Fibroblast of the aortic adventitia (primary cell): ENCODE measurements around the gene ADD1. TPM values are rescaled to one million over a fixed set of nuclear protein-coding genes. Genes with fewer than 3 reads are reported as not detected.

ENCODE experiments used
- DNase-seq: peaks from one replicate; pipeline ENCODE4 v3.0.0-alpha.2; 2010; ENCODE audit warnings: low read depth
- H3K4me3 ChIP-seq: 2 replicates; pipeline ENCODE4 v1.5.1; 2011; ENCODE audit warnings: low read depth, mild to moderate bottlenecking, control low read depth, low read length, moderate library complexity
- total RNA-seq: library from RNA; depleted of rRNA; stranded (reverse); fragments of >200 nt; gene quantifications from 2 replicates; pipeline ENCODE4 v1.2.3, GENCODE V29; 2012; ENCODE audit warnings: low replicate concordance
- TF ChIP-seq, protein P1 (sequence below): IDR thresholded peaks from 2 replicates; pipeline ENCODE4 v1.5.1; 2011; ENCODE audit warnings: mild to moderate bottlenecking, low read length, control low read depth, inconsistent platforms; ENCODE audit not compliant: insufficient read depth

The ADD1 gene
- total RNA-seq, 1 donor, result 168 TPM

DNA sequence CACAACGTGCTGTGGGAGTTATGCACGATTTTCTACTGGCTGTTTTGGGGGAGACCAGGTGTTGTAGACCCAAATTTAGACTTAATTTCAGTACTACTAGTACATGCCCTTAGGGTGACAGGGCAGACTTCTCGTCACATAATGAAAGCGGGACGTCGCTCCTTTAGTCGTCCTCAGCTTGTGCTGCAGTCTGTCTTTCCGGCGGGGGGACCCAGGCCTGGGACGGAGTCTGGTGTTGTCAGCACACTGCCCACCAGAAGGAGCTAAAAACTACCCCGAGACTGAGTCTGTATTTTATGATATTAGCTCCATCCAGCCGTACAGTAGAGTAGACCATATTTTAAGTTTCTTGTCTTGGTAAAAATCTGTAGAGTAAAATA is 84.0 kb downstream of the ADD1 start:
- H3K4me3 ChIP-seq, result no peak overlapping the region
- DNase-seq, result no peak
- TF ChIP-seq, protein P1, sequence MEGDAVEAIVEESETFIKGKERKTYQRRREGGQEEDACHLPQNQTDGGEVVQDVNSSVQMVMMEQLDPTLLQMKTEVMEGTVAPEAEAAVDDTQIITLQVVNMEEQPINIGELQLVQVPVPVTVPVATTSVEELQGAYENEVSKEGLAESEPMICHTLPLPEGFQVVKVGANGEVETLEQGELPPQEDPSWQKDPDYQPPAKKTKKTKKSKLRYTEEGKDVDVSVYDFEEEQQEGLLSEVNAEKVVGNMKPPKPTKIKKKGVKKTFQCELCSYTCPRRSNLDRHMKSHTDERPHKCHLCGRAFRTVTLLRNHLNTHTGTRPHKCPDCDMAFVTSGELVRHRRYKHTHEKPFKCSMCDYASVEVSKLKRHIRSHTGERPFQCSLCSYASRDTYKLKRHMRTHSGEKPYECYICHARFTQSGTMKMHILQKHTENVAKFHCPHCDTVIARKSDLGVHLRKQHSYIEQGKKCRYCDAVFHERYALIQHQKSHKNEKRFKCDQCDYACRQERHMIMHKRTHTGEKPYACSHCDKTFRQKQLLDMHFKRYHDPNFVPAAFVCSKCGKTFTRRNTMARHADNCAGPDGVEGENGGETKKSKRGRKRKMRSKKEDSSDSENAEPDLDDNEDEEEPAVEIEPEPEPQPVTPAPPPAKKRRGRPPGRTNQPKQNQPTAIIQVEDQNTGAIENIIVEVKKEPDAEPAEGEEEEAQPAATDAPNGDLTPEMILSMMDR, result no peak

DNA sequence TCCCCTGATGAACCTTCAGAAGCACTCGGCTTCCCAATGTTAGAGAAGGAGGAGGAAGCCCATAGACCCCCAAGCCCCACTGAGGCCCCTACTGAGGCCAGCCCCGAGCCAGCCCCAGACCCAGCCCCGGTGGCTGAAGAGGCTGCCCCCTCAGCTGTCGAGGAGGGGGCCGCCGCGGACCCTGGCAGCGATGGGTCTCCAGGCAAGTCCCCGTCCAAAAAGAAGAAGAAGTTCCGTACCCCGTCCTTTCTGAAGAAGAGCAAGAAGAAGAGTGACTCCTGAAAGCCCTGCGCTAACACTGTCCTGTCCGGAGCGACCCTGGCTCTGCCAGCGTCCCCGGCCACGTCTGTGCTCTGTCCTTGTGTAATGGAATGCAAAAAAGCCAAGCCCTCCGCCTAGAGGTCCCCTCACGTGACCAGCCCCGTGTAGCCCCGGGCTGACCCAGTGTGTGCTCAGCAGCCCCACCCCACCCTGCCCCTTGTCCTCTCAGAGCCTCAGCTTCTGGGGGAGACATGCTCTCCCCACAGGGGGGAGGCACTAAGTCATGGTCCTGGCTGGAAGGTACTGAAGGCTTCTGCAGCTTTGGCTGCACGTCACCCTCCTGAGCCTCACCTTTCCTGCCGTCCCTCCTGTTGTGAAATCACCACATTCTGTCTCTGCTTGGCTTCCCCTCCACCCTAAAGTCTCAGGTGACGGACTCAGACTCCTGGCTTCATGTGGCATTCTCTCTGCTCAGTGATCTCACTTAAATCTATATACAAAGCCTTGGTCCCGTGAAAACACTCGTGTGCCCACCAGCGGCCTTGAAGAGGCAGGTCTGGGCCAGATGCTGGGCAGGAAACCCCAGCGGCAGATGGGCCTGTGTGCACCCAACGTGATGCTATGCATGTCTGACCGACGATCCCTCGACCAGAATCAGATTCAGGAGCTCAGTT is 84.9 kb downstream of the ADD1 start:
- H3K4me3 ChIP-seq, result no peak overlapping the region
- TF ChIP-seq, protein P1, result no peak
- DNase-seq, result no peak

- no peak for DNase-seq
- TF ChIP-seq, protein P1, result no peak
- no peak overlapping the region for H3K4me3 ChIP-seq
Measured at GRCh38 chr4:2929469-2929868, 85.8 kb downstream of the ADD1 start.

GRCh38 chr4:2930135-2930757 is 86.6 kb downstream of the ADD1 start:
- no peak for DNase-seq
- TF ChIP-seq, protein P1, result no peak
- no peak overlapping the region for H3K4me3 ChIP-seq

DNA sequence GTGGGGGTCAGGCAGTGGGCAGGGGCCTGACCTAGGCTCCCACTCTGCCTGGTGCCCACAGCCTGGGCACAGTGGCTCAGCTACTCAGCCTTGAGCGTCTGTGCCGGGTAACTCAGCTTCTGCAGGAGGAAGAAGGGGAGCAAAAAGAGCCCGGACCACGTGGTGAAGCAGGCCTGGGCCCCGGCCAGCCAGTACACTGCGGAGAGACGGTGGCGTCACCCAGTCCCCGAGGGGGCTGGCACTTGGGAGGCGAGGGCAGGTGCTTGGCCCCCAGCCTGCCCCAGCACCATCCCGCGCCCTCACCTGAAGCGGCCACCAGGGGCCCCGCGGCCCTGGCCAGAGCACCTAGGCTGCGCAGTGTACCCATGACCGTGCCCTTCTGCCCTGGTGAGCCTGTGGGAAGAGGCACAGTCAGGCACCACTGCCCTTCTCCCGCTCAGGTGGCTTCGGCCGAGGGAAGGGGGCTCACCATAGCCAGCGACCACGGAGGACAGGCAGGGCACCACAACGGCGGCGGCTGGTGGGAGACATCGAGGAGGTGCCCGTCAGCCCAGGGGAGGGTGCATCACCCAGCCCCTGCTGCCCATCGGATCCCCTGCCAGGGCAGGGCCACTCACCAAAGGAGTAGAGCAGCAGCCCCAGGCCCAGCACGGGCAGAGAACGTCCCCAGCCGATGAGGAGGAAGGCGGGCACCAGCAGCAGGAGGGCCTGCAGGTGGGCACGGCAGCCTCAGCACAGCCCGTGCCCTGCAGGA is 87.3 kb downstream of the ADD1 start:
- no peak for DNase-seq
- H3K4me3 ChIP-seq, result no peak overlapping the region
- TF ChIP-seq, protein P1, result peak; percentile 14

- TF ChIP-seq, protein P1, result no peak
- H3K4me3 ChIP-seq, result no peak overlapping the region
- DNase-seq, result no peak
Measured at GRCh38 chr4:2931512-2932301, 88.1 kb downstream of the ADD1 start.
